GM23338 (cell line): Measurements from ENCODE around the gene PPP2R5E. TPM values are rescaled to one million over a fixed set of nuclear protein-coding genes. Genes with fewer than 3 reads are reported as not detected.

ENCODE experiments used
- ATAC-seq: fragments of 200-7000 bp; cut with Tn5 transposase; 3 replicates; pipeline ENCODE4 v1.9.1; 2020
- DNase-seq: peaks from one replicate; pipeline ENCODE4 v3.0.0-alpha.2; 2015; ENCODE audit warnings: low spot score
- H2AFZ ChIP-seq: fragments of 200-600 bp; sonication (generic); 2 replicates; pipeline ENCODE4 v1.8.0; 2016; ENCODE audit warnings: antibody characterized with exemption, mild to moderate bottlenecking, moderate library complexity
- H3F3A ChIP-seq: fragments of 200-600 bp; sonication (generic); replicated peaks from 2 replicates; pipeline ENCODE4 v1.8.0; 2017; ENCODE audit warnings: antibody characterized with exemption, mixed run types, low read depth
- H3K27ac ChIP-seq: fragments of 200-600 bp; sonication (generic); 2 replicates; pipeline ENCODE4 v1.6.1; 2016; ENCODE audit warnings: low read depth
- H3K27me3 ChIP-seq: fragments of 200-600 bp; sonication (generic); 2 replicates; pipeline ENCODE4 v1.8.0; 2016; ENCODE audit warnings: mild to moderate bottlenecking, mixed run types, moderate library complexity; ENCODE audit not compliant: insufficient read depth
- H3K36me3 ChIP-seq: fragments of 200-600 bp; sonication (generic); 2 replicates; pipeline ENCODE4 v1.8.0; 2016; ENCODE audit warnings: mild to moderate bottlenecking; ENCODE audit not compliant: insufficient read depth
- H3K4me1 ChIP-seq: fragments of 200-600 bp; sonication (generic); 2 replicates; pipeline ENCODE4 v1.8.0; 2016; ENCODE audit warnings: mild to moderate bottlenecking, moderate library complexity; ENCODE audit not compliant: insufficient read depth
- H3K4me2 ChIP-seq: fragments of 200-600 bp; sonication (generic); 2 replicates; pipeline ENCODE4 v1.7.1; 2017; ENCODE audit warnings: mixed run types
- H3K4me3 ChIP-seq: fragments of 200-600 bp; sonication (generic); 2 replicates; pipeline ENCODE4 v1.6.1; 2016; ENCODE audit warnings: mixed run types
- H3K79me2 ChIP-seq: fragments of 200-600 bp; sonication (generic); replicated peaks from 2 replicates; pipeline ENCODE4 v1.8.0; 2017; ENCODE audit warnings: mild to moderate bottlenecking; ENCODE audit not compliant: insufficient read depth
- H3K9me2 ChIP-seq: fragments of 200-600 bp; sonication (generic); 2 replicates; pipeline ENCODE4 v1.8.0; 2017; ENCODE audit not compliant: insufficient read depth
- H4K20me1 ChIP-seq: fragments of 200-600 bp; sonication (generic); replicated peaks from 2 replicates; pipeline ENCODE4 v1.8.0; 2017; ENCODE audit warnings: mild to moderate bottlenecking; ENCODE audit not compliant: insufficient read depth
- H3K27ac Mint-ChIP-seq: 2 replicates; pipeline ENCODE4 v1.8.0; 2020; ENCODE audit warnings: inconsistent platforms, mild to moderate bottlenecking, moderate library complexity, mixed read lengths
- H3K27me3 Mint-ChIP-seq: 3 replicates; pipeline ENCODE4 v1.8.0; 2022; ENCODE audit warnings: low read depth, mild to moderate bottlenecking, moderate library complexity, mixed read lengths, inconsistent platforms; ENCODE audit not compliant: insufficient read depth, poor library complexity
- H3K36me3 Mint-ChIP-seq: 3 replicates; pipeline ENCODE4 v1.8.0; 2021; ENCODE audit warnings: low read depth, mild to moderate bottlenecking, inconsistent platforms, moderate library complexity, mixed read lengths
- H3K4me1 Mint-ChIP-seq: 3 replicates; pipeline ENCODE4 v1.8.0; 2020; ENCODE audit warnings: mild to moderate bottlenecking, inconsistent platforms, mixed read lengths
- H3K4me3 Mint-ChIP-seq: 3 replicates; pipeline ENCODE4 v1.8.0; 2021; ENCODE audit warnings: moderate library complexity, mild to moderate bottlenecking, inconsistent platforms, mixed read lengths
- H3K9me3 Mint-ChIP-seq: 3 replicates; pipeline ENCODE4 v1.8.0; 2020; ENCODE audit warnings: moderate library complexity, mild to moderate bottlenecking, inconsistent platforms, mixed read lengths
- CREB1 ChIP-seq: fragments of 250-450 bp; sonication (Bioruptor Pico); IDR thresholded peaks from 2 replicates; pipeline ENCODE4 v1.5.0; 2020; ENCODE audit warnings: low read depth, mild to moderate bottlenecking, moderate library complexity
- CTCF ChIP-seq, 2 experiments: fragments of 200-600 bp in 1 of 2; sonication (generic) in 1 of 2; conservative IDR thresholded peaks; 2 replicates each; pipeline versions ENCODE4 v1.5.1 to v1.6.1; 2016 to 2017; ENCODE audit warnings: antibody characterized with exemption in 2 of 2, low read depth in 2 of 2, mild to moderate bottlenecking in 2 of 2, moderate library complexity in 1 of 2
- ETS1 ChIP-seq: IDR thresholded peaks from 2 replicates; pipeline ENCODE4 v1.6.1; 2016; ENCODE audit warnings: antibody characterized with exemption
- EZH2 ChIP-seq: fragments of 200-600 bp; sonication (generic); IDR thresholded peaks from one replicate; pipeline ENCODE4 v1.8.0; 2017; ENCODE audit warnings: antibody characterized with exemption, mild to moderate bottlenecking, low read depth; ENCODE audit not compliant: unreplicated experiment
- EZH2phosphoT487 ChIP-seq: fragments of 200-600 bp; sonication (generic); IDR thresholded peaks from one replicate; pipeline ENCODE4 v1.8.1; 2018; ENCODE audit warnings: antibody characterized with exemption; ENCODE audit not compliant: unreplicated experiment
- JUNB ChIP-seq: IDR thresholded peaks from one replicate; pipeline ENCODE4 v1.6.1; 2016; ENCODE audit warnings: antibody characterized with exemption; ENCODE audit not compliant: unreplicated experiment
- NANOG ChIP-seq: IDR thresholded peaks from 2 replicates; pipeline ENCODE4 v1.6.1; 2016; ENCODE audit warnings: antibody characterized with exemption, borderline replicate concordance
- POLR2AphosphoS5 ChIP-seq: IDR thresholded peaks from 2 replicates; pipeline ENCODE4 v1.6.1; 2016; ENCODE audit warnings: antibody characterized with exemption, low read depth
- REST ChIP-seq: IDR thresholded peaks from one replicate; pipeline ENCODE4 v1.6.1; 2018; ENCODE audit warnings: antibody characterized with exemption; ENCODE audit not compliant: unreplicated experiment
- STAT1 ChIP-seq: IDR thresholded peaks from one replicate; pipeline ENCODE4 v1.6.1; 2016; ENCODE audit warnings: antibody characterized with exemption; ENCODE audit not compliant: unreplicated experiment
- ZNF114 ChIP-seq: fragments of 250-450 bp; sonication (Bioruptor Pico); IDR thresholded peaks from 2 replicates; pipeline ENCODE4 v1.5.0; 2020; ENCODE audit warnings: mild to moderate bottlenecking, moderate library complexity
- ZNF462 ChIP-seq: fragments of 250-450 bp; sonication (Bioruptor Pico); IDR thresholded peaks from 2 replicates; pipeline ENCODE4 v1.5.0; 2020; ENCODE audit warnings: mild to moderate bottlenecking, moderate library complexity
- polyA plus RNA-seq: library from polyadenylated mRNA; unstranded; fragments of >200 nt; fragmentation: Nextera tagmentation; extraction: Ambion mirVana; gene quantifications from 2 replicates; pipeline ENCODE4 v1.2.1, GENCODE V29; 2016
- total RNA-seq: library from RNA; depleted of rRNA; stranded (reverse); fragments of >200 nt; shearing (Covaris generic); gene quantifications from 2 replicates; pipeline ENCODE4 v1.2.3, GENCODE V29; 2014

The PPP2R5E gene
- total and polyA plus RNA-seq, 2 experiments from 2014 or later, result 40.9 to 45.5 TPM

- H3K27me3 ChIP-seq, result no peaks in the 10 kb centered on the region
- no peak overlapping the region for H3K4me2 ChIP-seq
- DNase-seq (no peak), ATAC-seq (no peak)
- H2AFZ ChIP-seq, result no peak overlapping the region
- H3K4me1 ChIP-seq, result 0 out of 2 replicates have a peak, but pooled peaks cover 6% of the 10 kb centered on the region
- no peak overlapping the region for H3K27ac Mint-ChIP-seq
- no peak overlapping the region for H3K27ac ChIP-seq
- TF ChIP-seq POLR2AphosphoS5 (no peak), NANOG (no peak), CREB1 (no peak), STAT1 (no peak), CTCF (conservative IDR thresholded peaks at IDR 0.05; ENCODE audit: low read depth in 2 of 2) (no peak), EZH2phosphoT487 (no peak), ZNF462 (CRISPR knock-in tag) (no peak), JUNB (no peak), ETS1 (no peak), REST (no peak), EZH2 (no peak), ZNF114 (CRISPR knock-in tag) (no peak)
- no peak overlapping the region for H3K4me3 ChIP-seq
- H3F3A ChIP-seq, result no peaks in the 10 kb centered on the region
- no peaks in the 10 kb centered on the region for H3K9me3 Mint-ChIP-seq
- H3K9me2 ChIP-seq, result no peaks in the 10 kb centered on the region
- peaks cover 6% of the 10 kb centered on the region; the same call in 2 of the 3 replicates for H3K4me1 Mint-ChIP-seq
- peaks cover 3% of the 10 kb centered on the region; the same call in 2 of the 3 replicates for H3K36me3 Mint-ChIP-seq
- H3K79me2 ChIP-seq, result peaks cover 99% of the 10 kb centered on the region
- H3K27me3 Mint-ChIP-seq, result no peaks in the 10 kb centered on the region
- H3K4me3 Mint-ChIP-seq, result no peak overlapping the region
- peaks cover 34% of the 10 kb centered on the region for H4K20me1 ChIP-seq
- H3K36me3 ChIP-seq, result no peaks in the 10 kb centered on the region
Measured at GRCh38 chr14:63501429-63501828, 41.7 kb downstream of the PPP2R5E start.
